ENCODE data around the gene SULT1E1. TPM values are rescaled to one million over a fixed set of nuclear protein-coding genes. Genes with fewer than 3 reads are reported as not detected.

SULT1E1 gene
- total RNA-seq, 2 donors from 2014 or later, result not detected

GRCh38 chr4:69799337-69799736, 60.6 kb downstream of the SULT1E1 start:
- no peaks in the 10 kb centered on the region for H3K27me3 Mint-ChIP-seq
- ATAC-seq (replicated peaks), result no peak

GRCh38 chr4:69793732-69794131, 66.2 kb downstream of the SULT1E1 start:
- no peak for ATAC-seq (replicated peaks)
- H3K27ac Mint-ChIP-seq, result no peak overlapping the region
- no peaks in the 10 kb centered on the region for H3K27me3 Mint-ChIP-seq
- H3K4me3 Mint-ChIP-seq, result no peak overlapping the region
- H3K9me3 Mint-ChIP-seq, result no peaks in the 10 kb centered on the region
- H3K4me1 Mint-ChIP-seq, result no peaks in the 10 kb centered on the region
- H3K36me3 Mint-ChIP-seq (ENCODE audit: low read depth), result no peaks in the 10 kb centered on the region

More at GRCh38 chr4:69799337-69799736, 60.6 kb downstream of the SULT1E1 start:
- H3K4me1 Mint-ChIP-seq, result no peaks in the 10 kb centered on the region
- H3K27ac Mint-ChIP-seq, result no peak overlapping the region
- no peaks in the 10 kb centered on the region for H3K36me3 Mint-ChIP-seq (ENCODE audit: low read depth)
- H3K9me3 Mint-ChIP-seq, result no peaks in the 10 kb centered on the region
- H3K4me3 Mint-ChIP-seq, result no peak overlapping the region

Other genes starting within 250 kb of the SULT1E1 start
- gene UGT2A2, start 220.5 kb downstream of the SULT1E1 start, total RNA-seq, result not detected
- gene UGT2A1, start 206.9 kb downstream of the SULT1E1 start, total RNA-seq, result not detected
- under 1 TPM; 0.45 to 0.52 TPM for gene SULT1B1, start 99.5 kb downstream of the SULT1E1 start, total RNA-seq
- not detected for gene CSN1S1, start 70.9 kb upstream of the SULT1E1 start, total RNA-seq
- gene CSN2, start 105.6 kb upstream of the SULT1E1 start, total RNA-seq, result not detected
- gene STATH, start 135.8 kb upstream of the SULT1E1 start, total RNA-seq, result not detected
- gene HTN3, start 168.3 kb upstream of the SULT1E1 start, total RNA-seq, result not detected
- not detected for gene HTN1, start 190.3 kb upstream of the SULT1E1 start, total RNA-seq